KG1 (cell line): ENCODE data around the gene DNAJC10.
"Not testable (repeated sequence)": the region's sequence is repeated elsewhere in the genome, so short reads cannot be mapped to it uniquely, and the experiment has no call there.

ENCODE experiments used
- DNase-seq: peaks from one replicate; lab custom pipeline; 2025; lab: John Stamatoyannopoulos, UW

Gene DNAJC10

DNA sequence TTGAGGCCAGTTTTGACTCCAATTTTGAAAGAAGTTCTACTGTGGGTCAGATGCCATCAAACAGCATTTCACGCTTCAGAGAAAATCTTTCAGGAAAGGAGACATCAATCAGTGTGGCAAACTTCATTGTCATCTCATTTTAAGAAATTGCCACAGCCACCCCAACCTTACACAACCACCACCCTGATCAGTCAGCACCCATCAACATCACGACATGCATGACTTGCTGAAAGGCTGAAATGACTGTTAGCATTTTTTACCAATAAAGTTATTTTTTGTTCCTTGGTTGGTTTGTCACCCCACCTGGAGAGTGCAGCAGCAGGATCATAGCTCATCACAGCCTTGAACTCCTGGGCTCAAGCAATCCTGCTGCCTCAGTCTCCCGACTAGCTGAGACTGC, 10.4 kb downstream of the DNAJC10 start:
- no peak for DNase-seq

DNA sequence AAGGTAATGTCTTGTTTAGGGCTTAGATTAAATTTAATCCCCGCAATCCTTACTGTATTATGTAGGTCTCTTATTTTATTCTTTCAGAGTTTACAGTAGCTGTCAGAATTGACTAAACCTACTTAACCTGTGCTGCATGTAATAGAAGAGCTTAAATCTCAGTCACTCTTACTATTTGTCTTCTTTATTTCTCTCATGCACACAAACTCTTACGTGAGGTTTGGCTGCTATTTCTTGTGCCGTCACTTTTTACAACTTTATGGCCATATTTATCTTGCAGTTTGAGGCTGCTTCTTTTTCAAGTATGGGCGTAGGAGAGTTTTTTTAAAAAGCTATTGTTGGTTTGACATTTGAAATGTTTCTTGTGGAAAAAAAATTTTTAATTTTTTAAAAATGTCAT, 12.0 kb downstream of the DNAJC10 start:
- DNase-seq, result no peak

DNA sequence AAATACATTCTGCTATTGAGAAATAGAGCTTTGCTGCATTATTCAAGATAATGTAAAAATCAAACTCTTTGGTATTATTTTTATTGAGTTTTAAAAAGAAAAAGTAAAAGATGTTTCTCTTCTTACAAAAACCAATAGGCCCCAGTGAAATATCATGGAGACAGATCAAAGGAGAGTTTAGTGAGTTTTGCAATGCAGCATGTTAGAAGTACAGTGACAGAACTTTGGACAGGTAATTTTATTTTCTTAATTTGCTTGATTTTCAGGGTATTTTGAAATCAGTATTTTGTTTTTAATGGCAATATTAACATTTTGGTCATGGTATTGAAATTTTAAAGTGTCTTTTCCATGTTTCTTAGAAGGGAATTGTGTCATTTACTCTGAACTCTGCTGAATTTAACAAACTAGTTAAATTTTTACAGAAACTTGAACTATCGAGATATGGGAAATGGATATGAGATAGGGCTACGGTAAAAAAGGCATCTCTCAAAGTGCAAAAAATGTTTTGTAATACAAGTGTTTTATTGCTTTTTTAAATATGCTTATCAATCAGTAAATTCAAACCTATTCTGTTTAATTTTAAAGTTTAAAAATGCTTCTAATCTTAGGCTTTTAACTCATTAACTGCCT, 13.8 kb downstream of the DNAJC10 start:
- no peak for DNase-seq

DNA sequence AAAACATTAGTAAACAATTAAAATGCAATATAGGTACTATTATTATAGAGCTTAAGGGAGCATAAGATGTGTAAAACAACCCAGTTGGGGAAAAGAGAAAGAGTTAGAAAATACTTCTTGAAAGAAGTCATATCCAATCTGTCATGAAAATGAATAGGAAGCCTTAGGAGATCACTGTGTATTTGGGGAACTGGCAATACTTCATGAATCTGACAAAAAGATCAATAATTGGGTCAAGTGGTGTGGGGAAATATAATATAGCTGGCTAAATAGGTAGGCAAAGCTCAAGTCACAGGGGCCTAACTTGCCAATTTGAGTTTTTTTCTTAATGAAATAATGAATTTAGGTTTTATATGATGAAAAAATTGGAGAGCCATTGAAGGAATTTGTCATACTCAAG, 14.4 kb downstream of the DNAJC10 start:
- no peak for DNase-seq

DNA sequence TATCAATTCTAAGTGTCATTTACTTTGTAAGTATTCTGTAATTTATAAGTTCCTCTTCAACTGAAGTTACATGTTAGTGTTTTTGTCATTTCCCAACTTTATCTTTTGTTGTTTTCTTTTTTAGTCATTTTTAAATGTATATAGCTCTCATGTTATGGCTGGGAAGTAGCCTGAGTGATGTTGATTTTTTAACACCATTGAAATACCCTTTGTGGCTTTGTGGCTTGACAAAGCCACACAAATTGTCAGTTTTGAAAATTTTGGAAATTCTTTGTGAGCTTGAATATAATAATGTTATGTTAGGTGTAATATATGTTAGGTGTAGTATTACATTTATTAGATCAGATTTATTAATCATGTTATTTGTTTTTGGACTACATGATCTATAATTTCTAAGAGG, 16.7 kb downstream of the DNAJC10 start:
- no peak for DNase-seq

DNA sequence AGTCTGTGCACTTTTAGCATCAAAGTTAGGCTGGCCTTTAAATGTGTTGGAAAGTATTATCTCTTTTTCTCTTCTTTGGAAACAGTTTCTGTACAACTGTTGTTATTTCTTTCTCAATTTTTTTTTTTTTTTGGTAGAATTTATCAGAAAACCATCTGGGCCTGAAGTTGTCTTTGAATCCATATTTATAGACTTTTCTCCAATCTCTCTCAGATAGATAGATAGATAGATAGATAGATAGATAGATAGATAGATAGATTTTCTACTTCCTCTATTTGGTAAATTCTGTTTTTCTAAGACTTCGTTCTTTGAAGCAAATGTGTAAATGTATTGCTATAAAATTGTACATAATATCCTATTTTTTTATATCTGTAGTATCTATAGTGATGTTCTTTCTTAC, 17.5 kb downstream of the DNAJC10 start:
- DNase-seq, result no peak

DNA sequence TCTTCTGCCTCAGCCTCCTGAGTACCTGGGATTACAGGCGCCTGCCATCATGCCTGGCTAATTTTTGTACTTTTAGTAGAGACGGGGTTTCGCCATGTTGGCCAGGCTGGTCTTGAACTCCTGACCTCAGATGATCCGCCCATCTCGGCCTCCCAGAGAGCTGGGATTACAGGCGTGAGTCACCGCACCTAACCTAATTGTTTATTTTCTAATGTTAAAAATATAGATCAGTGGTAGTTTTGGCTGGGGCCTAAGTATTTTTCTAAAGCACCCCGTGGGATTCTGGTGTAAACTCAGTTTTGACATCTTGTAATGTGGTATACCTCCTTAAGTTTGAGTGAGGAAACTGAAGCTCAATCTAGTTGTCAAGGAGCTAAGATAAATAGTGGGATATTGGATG, 20.8 kb downstream of the DNAJC10 start:
- not testable (repeated sequence) for DNase-seq

DNA sequence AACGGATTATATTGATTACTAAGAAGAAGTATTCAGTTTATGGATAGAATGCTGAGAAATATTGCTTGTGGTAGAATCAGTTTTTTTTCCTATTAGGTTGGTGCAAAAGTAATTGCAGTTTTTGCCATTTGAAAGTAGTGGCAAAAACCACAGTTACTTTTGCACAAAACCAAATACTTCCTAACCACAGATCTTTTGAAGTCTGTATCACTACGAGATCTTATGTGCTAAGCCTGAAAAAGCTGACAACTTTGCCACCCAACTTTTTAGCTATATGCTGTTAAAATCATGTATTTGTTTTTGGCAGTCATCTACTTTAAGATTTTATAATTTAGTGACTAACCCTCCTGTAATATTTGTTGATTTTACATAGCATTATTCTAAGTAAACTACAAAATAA, 24.6 kb downstream of the DNAJC10 start:
- DNase-seq, result no peak

DNA sequence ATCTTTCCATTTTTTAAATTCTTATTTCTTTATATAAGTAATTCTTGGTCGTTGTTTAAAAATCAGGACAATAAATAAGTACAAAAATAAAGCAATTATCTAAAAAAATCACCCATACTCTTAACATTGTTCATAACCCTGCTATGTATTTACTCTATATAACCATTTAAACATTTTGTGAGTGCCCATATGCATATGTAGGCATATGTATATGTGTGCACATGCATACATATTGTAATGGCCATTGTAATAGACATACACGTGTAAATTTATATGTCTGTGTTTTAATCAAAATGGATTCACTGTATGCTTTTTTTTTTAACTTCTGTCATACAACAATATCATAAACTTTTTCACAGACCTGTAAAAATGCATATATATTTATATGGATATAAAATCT, 25.6 kb downstream of the DNAJC10 start:
- no peak for DNase-seq

DNA sequence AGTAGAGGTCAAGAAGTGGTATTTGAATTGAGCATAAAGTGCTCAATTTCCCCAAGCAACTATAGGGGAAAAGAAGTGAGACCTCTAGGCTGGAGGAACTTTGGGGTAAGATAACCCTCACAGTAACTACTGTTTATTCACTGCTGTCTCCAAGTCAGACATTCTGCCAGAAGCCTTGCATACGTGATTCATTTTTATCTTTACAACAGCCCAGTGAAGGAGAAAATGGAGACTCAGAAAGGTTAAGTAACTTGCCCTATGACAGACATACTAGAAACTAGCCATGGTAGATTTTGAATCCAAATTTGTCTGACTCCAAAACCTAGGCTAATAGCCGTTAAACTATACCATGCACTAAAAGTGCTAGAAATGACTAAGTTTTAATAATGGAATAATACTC, 28.4 kb downstream of the DNAJC10 start:
- no peak for DNase-seq

DNA sequence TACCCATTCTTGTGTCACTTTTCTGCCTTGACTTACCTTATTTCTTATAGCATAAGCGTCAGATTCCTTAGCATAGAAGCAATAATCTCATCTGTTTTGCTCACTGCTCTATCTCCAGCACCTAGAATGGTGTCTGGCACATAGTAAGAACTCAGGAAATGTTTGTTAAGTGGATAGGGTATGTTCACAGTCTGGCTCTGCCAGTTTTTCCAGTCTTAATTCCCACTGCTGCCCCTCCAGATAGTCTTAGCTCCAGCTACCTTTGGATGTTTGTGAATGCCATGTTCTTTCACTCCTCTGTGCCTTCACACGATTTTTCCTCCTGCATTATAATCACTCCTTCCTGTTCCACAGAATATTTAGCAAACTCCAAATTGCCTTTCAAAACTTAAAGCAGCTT, 29.0 kb downstream of the DNAJC10 start:
- DNase-seq, result no peak

DNA sequence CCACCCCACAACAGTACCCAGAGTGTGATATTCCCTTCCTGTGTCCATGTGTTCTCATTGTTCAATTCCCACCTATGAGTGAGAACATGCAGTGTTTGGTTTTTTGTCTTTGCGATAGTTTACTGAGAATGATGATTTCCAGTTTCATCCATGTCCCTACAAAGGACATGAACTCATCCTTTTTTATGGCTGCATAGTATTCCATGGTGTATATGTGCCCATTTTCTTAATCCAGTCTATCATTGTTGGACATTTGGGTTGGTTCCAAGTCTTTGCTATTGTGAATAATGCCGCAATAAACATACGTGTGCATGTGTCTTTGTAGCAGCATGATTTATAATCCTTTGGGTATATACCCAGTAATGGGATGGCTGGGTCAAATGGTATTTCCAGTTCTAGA, 29.8 kb downstream of the DNAJC10 start:
- not testable (repeated sequence) for DNase-seq

DNA sequence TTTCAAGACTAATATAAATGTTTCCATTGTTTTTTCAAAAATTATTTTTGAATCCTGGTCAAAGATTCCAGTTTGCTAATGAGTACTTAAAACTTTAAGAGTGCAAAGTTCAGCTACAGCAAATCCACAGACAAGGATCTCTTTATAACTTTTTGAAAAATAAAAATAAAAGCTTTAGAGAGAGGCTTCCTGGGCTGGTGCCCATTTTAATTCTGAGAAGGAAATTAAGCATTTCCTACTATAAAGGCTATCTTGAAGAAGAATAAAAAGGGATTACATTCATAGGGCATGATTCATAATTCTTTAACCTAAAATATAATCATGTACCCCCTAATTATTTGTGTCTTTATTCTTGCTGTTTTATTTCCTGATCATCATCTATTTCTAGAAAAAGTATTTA, 38.2 kb downstream of the DNAJC10 start:
- no peak for DNase-seq

DNA sequence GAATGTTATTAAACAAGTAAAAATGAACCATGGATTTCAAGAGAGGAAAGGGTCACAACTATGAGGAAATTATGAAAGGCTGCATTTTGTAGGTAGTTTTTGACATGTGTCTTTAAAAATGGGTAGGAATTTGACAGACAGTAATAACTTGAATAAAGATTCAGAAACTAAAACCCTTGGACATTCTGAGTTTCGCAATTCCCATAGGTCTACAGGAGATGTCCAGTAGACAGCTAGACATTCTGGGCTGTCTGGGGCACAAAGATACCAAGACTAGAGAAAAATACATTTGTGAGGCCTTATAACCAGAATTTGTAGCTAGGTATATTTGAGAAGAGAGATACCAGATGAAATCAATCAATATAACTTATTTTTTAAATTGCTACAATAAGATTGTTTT, 42.3 kb downstream of the DNAJC10 start:
- no peak for DNase-seq

DNA sequence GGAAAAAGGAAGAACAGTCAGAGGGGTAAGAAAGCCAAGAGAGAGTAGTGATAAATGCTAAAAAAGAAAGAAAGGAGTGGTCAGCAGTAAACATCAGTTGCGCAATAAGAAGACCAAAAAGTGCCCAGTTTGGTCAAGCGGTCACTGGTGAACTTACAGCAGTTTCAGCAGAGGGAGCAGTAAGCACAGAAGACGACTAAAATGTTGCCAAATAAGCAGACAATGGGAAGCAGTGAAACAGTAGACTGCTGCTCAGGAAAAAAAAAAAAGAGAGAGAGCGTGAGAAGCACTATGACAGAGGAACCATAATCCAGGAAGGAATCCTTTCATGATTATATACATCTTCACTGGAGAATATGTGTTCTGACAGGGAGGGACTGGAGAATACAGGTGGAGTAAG, 45.8 kb downstream of the DNAJC10 start:
- no peak for DNase-seq

DNA sequence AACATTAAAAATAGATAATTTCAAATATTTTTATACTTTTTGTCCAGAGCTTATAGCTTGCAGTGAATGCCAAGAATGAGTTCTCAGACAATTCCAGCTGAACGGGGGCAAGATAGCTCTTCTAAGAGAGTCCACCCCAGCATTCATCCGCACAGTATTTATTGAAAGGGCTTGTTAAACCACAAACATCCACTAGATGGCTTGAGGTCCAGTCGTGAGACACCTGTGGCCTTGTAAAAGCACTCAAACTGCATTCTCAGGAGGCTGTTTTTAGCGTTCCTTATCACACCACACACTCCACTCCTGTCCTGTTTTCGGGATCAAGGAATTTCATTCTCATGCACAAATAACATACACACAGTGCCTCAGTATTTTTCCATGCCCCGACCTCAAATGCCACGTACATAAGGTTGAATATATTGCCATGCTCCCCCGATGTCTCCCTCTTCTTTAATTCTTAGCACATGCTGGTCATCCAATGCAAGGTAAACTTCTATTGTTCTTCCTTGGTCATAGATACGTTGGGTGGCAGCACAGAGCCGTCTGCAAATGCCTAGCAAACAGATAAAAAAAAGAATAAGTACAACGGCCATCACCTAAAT, 47.4 kb downstream of the DNAJC10 start:
- no peak for DNase-seq

DNA sequence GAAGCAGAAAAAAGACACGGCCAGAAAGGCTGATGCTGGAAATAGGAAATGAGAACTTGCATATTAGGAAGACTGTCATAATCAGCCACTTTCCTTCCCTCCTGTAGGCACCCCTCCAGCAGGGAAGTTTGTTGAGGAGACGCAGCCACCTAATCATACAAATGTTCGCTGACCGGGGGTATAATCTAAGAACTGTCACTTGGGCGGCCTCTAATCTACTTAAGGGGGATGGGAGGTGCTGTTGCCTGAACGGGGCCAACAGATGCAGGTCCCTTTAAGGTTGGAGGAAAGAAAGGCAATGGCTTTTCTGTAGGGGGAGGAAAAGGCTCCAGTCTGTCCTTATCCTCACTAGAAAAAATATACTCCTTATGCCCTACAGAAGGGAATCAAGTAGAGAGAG, 50.6 kb downstream of the DNAJC10 start:
- DNase-seq, result no peak

DNA sequence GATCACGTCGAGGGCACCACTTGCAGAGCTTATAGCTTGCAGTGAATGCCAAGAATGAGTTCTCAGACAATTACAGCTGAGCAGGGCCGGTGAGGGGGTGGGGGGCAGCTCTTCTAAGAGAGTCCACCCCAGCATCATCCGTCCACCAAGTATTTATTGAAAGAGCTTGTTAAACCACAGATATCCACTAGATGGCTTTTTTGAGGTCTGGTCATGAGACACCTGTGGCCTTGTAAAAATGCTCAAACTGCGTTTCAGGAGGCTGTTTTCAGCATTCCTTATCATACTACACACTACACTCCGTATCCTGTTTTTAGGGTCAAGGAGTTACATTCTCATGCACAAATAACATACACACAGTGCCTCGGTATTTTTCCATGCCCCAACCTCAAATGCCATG, 51.5 kb downstream of the DNAJC10 start:
- DNase-seq, result no peak

DNA sequence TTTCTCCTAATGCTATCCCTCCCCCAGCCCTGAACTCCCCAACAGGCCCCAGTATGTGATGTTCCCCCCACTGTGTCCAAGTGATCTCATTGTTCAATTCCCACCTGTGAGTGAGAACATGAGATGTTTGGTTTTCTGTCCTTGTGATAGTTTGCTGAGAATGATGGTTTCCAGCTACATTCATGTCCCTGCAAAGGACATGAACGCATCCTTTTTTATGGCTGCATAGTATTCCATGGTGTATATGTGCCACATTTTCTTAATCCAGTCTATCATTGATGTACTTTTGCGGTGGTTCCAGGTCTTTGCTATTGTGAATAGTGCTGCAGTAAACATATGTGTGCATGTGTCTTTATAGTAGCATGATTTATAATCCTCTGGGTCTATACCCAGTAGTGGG, 52.9 kb downstream of the DNAJC10 start:
- not testable (repeated sequence) for DNase-seq

DNA sequence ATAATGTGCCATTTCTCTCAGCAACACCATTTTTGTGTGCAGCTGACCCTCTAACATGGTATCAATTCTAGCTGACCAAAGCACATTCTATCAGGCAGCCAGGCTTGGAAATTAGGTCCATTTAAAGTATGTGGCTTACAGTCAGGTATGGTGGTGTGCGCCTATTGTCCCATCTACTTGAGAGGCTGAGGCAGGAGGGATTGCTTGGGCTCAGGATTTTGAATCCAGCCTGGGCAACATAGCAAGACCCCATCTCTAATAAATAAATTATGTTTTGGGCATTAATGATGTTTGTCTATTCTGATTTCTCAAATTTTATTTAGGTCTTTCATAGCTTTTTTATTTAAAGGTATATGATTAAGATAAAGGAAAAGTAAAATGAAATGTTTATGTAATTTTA, 63.3 kb downstream of the DNAJC10 start:
- no peak for DNase-seq

DNA sequence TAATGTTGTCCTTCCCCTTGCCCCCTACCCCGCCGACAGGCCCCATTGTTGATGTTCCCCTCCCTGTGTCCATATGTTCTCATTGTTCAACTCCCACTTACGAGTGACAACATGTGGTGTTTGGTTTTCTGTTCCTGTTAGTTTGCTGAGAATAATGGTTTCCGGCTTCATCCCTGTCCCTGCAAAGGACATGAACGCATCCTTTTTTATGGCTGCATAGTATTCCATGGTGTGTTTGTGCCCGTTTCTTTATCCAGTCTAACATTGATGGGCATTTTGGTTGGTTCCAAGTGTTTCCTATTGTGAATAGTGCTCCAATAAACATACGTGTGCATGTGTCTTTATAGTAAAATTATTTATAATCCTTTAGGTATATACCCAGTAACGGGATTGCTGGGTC, 65.0 kb downstream of the DNAJC10 start:
- not testable (repeated sequence) for DNase-seq

DNA sequence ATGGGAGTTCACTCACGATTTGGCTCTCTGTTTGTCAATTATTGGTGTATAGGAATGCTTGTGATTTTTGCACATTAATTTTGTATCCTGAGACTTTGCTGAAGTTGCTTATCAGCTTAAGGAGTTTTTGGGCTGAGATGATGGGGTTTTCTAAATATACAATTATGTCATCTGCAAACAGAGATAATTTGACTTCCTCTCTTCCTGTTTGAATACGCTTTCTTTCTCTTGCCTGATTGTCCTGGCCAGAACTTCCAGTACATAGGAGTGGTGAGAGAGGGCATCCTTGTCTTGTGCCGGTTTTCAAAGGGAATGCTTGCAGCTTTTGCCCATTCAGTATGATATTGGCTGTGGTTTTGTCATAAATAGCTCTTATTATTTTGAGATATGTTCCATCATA, 66.6 kb downstream of the DNAJC10 start:
- DNase-seq, result not testable (repeated sequence)

DNA sequence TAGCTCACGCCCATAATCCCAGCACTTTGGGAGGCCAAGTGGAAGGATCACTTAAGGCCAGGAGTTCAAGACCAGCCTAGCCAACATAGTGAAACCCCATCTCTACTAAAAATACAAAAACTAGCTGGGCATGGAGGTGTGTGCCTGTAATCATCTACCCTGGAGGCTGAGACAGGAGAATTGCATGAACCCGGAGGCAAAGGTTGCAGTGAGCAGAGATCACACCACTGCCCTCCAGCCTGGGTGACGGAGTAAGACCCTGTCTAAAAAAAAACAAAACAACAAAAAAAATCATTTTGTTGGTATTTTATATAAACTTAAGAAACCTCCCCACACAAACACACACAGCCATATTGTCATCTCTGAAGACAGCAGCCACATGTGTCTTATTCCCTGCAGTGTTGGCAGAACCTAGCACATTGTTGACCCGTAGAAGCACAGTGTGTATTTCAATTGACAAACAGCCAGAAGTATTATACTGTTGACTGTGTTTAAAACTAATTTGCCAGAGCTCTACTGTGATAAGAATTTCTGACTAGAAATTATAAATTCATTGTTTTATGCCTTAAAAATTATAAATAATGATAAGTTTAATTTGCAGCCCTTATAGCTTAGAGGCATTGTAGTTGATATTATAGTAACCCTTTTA, 68.1 kb downstream of the DNAJC10 start:
- no peak for DNase-seq

DNA sequence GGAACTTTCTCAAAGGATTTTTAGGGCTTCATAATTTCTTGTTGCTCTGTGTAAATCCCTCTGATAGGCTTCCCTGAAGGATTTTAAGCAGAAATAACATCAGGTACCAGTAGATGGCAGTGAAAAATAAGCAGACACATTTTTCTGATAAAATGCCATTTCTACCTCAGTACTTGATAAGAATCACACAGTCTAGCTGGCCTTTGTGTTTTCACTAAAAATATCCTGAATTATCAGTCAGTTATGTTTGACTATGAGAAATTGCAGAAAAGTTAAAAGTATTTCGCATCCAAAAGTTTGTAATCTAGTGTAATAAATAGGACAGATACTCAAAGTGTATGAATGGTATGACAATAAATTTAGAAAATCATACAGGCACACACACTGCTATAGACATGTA, 68.7 kb downstream of the DNAJC10 start:
- DNase-seq, result no peak
